Measurements from ENCODE around the gene GLB1L.

GRCh38 chr2:219285894-219286425, 40.7 kb upstream of the GLB1L start:
- TF ChIP-seq CTCF (IDR thresholded peaks at IDR 0.05; ENCODE audit: low read length) (no peak), EZH2 (optimal IDR thresholded peaks at IDR 0.05; ENCODE audit: low read depth, low read length) (no peak), EZH2phosphoT487 (IDR thresholded peaks at IDR 0.05; ENCODE audit: low read length) (no peak)

Measured in MM.1S (cell line).